OCI-LY7 (cell line): ENCODE results near the gene CLEC18A.

Experiments used
- CTCF ChIP-seq: fragments of 200-600 bp; sonication (generic); conservative IDR thresholded peaks from 2 replicates; pipeline ENCODE4 v1.5.1; 2014; ENCODE audit warnings: mild to moderate bottlenecking, antibody characterized with exemption, low read length, moderate library complexity, mixed read lengths
- EZH2phosphoT487 ChIP-seq: fragments of 200-600 bp; sonication (generic); IDR thresholded peaks from 2 replicates; pipeline ENCODE4 v1.6.1; 2018; ENCODE audit warnings: low read depth, borderline replicate concordance, mild to moderate bottlenecking, mixed run types, antibody characterized with exemption, low read length, moderate library complexity, mixed read lengths

GRCh38 chr16:69937465-69937951 lies 13.6 kb upstream of the CLEC18A start:
- no peak for TF ChIP-seq CTCF
- no peak for TF ChIP-seq EZH2phosphoT487
